ENCODE data around the gene SMNDC1.
A peak's percentile ranks its signal among the peaks of the same experiment; 100 is the strongest.

SMNDC1 gene

GRCh38 chr10:110303681-110304080 lies 1.0 kb downstream of the SMNDC1 start:
- ATAC-seq (ENCODE audit: low read depth), result no peak
- H3K9me3 ChIP-seq (ENCODE audit: severe bottlenecking), result no peaks in the 10 kb centered on the region
- no peak for TF ChIP-seq CTCF (IDR thresholded peaks at IDR 0.05; ENCODE audit: poor library complexity, severe bottlenecking)
- H3K27me3 ChIP-seq (ENCODE audit: insufficient read depth, poor library complexity, severe bottlenecking), result no peaks in the 10 kb centered on the region
- H3K4me1 ChIP-seq (ENCODE audit: insufficient read depth, poor library complexity, severe bottlenecking), result peaks cover 18% of the 10 kb centered on the region
- H3K4me3 ChIP-seq (ENCODE audit: severe bottlenecking), result peak overlapping the region; percentile 75
- H3K36me3 ChIP-seq (ENCODE audit: low read depth), result peaks cover 52% of the 10 kb centered on the region
- H3K27ac ChIP-seq (ENCODE audit: poor library complexity, severe bottlenecking), result peak overlapping the region; percentile 87
- DNase-seq (ENCODE audit: low spot score), result no peak

GRCh38 chr10:110300486-110300986 lies 4.2 kb downstream of the SMNDC1 start:
- Histone ChIP-seq H3K9me3 (ENCODE audit: severe bottlenecking) (no peaks in the 10 kb centered on the region), H3K27me3 (ENCODE audit: insufficient read depth, poor library complexity, severe bottlenecking) (no peaks in the 10 kb centered on the region), H3K36me3 (ENCODE audit: low read depth) (peaks cover 83% of the 10 kb centered on the region), H3K4me1 (ENCODE audit: insufficient read depth, poor library complexity, severe bottlenecking) (peaks cover 11% of the 10 kb centered on the region), H3K4me3 (ENCODE audit: severe bottlenecking) (no peak overlapping the region), H3K27ac (ENCODE audit: poor library complexity, severe bottlenecking) (no peak overlapping the region)
- TF ChIP-seq CTCF (IDR thresholded peaks at IDR 0.05; ENCODE audit: poor library complexity, severe bottlenecking), result no peak
- no peak for ATAC-seq (ENCODE audit: low read depth)
- DNase-seq (ENCODE audit: low spot score), result no peak

GRCh38 chr10:110296966-110297365 lies 7.8 kb downstream of the SMNDC1 start:
- DNase-seq (ENCODE audit: low spot score), result no peak
- peaks cover 99% of the 10 kb centered on the region for H3K36me3 ChIP-seq (ENCODE audit: low read depth)
- H3K9me3 ChIP-seq (ENCODE audit: severe bottlenecking), result no peaks in the 10 kb centered on the region
- H3K27me3 ChIP-seq (ENCODE audit: insufficient read depth, poor library complexity, severe bottlenecking), result no peaks in the 10 kb centered on the region
- peaks cover 3% of the 10 kb centered on the region for H3K4me1 ChIP-seq (ENCODE audit: insufficient read depth, poor library complexity, severe bottlenecking)
- no peak for TF ChIP-seq CTCF (IDR thresholded peaks at IDR 0.05; ENCODE audit: poor library complexity, severe bottlenecking)
- no peak for ATAC-seq (ENCODE audit: low read depth)
- no peak overlapping the region for H3K27ac ChIP-seq (ENCODE audit: poor library complexity, severe bottlenecking)
- H3K4me3 ChIP-seq (ENCODE audit: severe bottlenecking), result no peak overlapping the region

GRCh38 chr10:110286841-110287240 lies 17.9 kb downstream of the SMNDC1 start:
- Histone ChIP-seq H3K36me3 (ENCODE audit: low read depth) (peaks cover 53% of the 10 kb centered on the region), H3K9me3 (ENCODE audit: severe bottlenecking) (no peaks in the 10 kb centered on the region), H3K4me1 (ENCODE audit: insufficient read depth, poor library complexity, severe bottlenecking) (no peaks in the 10 kb centered on the region), H3K27ac (ENCODE audit: poor library complexity, severe bottlenecking) (no peak overlapping the region), H3K27me3 (ENCODE audit: insufficient read depth, poor library complexity, severe bottlenecking) (no peaks in the 10 kb centered on the region), H3K4me3 (ENCODE audit: severe bottlenecking) (no peak overlapping the region)
- TF ChIP-seq CTCF (IDR thresholded peaks at IDR 0.05; ENCODE audit: poor library complexity, severe bottlenecking), result no peak
- DNase-seq (ENCODE audit: low spot score) (no peak), ATAC-seq (ENCODE audit: low read depth) (peak; percentile 46; the same call in 2 of the 3 replicates)

GRCh38 chr10:110285501-110285900 lies 19.2 kb downstream of the SMNDC1 start:
- Histone ChIP-seq H3K27ac (ENCODE audit: poor library complexity, severe bottlenecking) (no peak overlapping the region), H3K4me3 (ENCODE audit: severe bottlenecking) (no peak overlapping the region), H3K4me1 (ENCODE audit: insufficient read depth, poor library complexity, severe bottlenecking) (no peaks in the 10 kb centered on the region), H3K36me3 (ENCODE audit: low read depth) (peaks cover 40% of the 10 kb centered on the region), H3K27me3 (ENCODE audit: insufficient read depth, poor library complexity, severe bottlenecking) (no peaks in the 10 kb centered on the region), H3K9me3 (ENCODE audit: severe bottlenecking) (no peaks in the 10 kb centered on the region)
- ATAC-seq (ENCODE audit: low read depth), result no peak
- TF ChIP-seq CTCF (IDR thresholded peaks at IDR 0.05; ENCODE audit: poor library complexity, severe bottlenecking), result no peak
- DNase-seq (ENCODE audit: low spot score), result no peak

Measured in RWPE2 (cell line).